Cardiac muscle cell (in vitro differentiated cells and primary cell): Measurements from ENCODE around the gene B4GALT6. TPM values are rescaled to one million over a fixed set of nuclear protein-coding genes. Genes with fewer than 3 reads are reported as not detected.

ENCODE experiments used
- DNase-seq, 2 donors: peaks; one replicate each; pipeline versions ENCODE4 v3.0.0 to v3.0.0-alpha.2; 2010 to 2017; ENCODE audit warnings: low read depth in 1 of 2, low spot score in 1 of 2
- H3K27ac ChIP-seq: fragments of 200-600 bp; sonication (generic); 2 replicates; pipeline ENCODE4 v1.5.1; 2016
- H3K27me3 ChIP-seq: fragments of 200-600 bp; sonication (generic); 2 replicates; pipeline ENCODE4 v1.6.0; 2016; ENCODE audit warnings: control low read depth
- H3K36me3 ChIP-seq: fragments of 200-600 bp; sonication (generic); 2 replicates; pipeline ENCODE4 v1.5.1; 2016; ENCODE audit warnings: control low read depth
- H3K4me1 ChIP-seq: fragments of 200-600 bp; sonication (generic); 2 replicates; pipeline ENCODE4 v1.8.1; 2017; ENCODE audit warnings: low read depth, mild to moderate bottlenecking, mixed run types
- H3K4me3 ChIP-seq: fragments of 200-600 bp; sonication (generic); 2 replicates; pipeline ENCODE4 v1.5.1; 2016; ENCODE audit warnings: mild to moderate bottlenecking
- H3K9me3 ChIP-seq: fragments of 200-600 bp; sonication (generic); 2 replicates; pipeline ENCODE4 v1.5.1; 2017; ENCODE audit warnings: low read depth, mild to moderate bottlenecking, control low read depth
- CTCF ChIP-seq: IDR thresholded peaks from 2 replicates; pipeline ENCODE4 v1.5.1; 2012; ENCODE audit warnings: low read depth, mild to moderate bottlenecking, low read length
- polyA plus RNA-seq: library from polyadenylated mRNA; unstranded; fragments of >200 nt; fragmentation: Nextera tagmentation; extraction: Ambion mirVana; gene quantifications from 2 replicates; pipeline ENCODE4 v1.2.1, GENCODE V29; 2016
- total RNA-seq: library from RNA; depleted of rRNA; stranded (reverse); fragments of >200 nt; gene quantifications from 2 replicates; pipeline ENCODE4 v1.2.3, GENCODE V29; 2016

Gene B4GALT6
- total and polyA plus RNA-seq, 2 experiments from 2014 or later, result 3.6 to 5.5 TPM

- Histone ChIP-seq H3K27ac (peak overlapping the region; percentile 14), H3K27me3 (no peaks in the 10 kb centered on the region), H3K4me3 (no peak overlapping the region), H3K9me3 (no peaks in the 10 kb centered on the region), H3K4me1 (peaks cover 23% of the 10 kb centered on the region), H3K36me3 (no peaks in the 10 kb centered on the region)
- no peak for TF ChIP-seq CTCF
- DNase-seq, result no peak
These were observed 6.0 kb downstream of the B4GALT6 start for GRCh38 chr18:31678425-31678824.

- H3K27ac ChIP-seq, result peak overlapping the region; percentile 14
- TF ChIP-seq CTCF, result no peak
- no peaks in the 10 kb centered on the region for H3K36me3 ChIP-seq
- H3K4me3 ChIP-seq, result no peak overlapping the region
- no peaks in the 10 kb centered on the region for H3K9me3 ChIP-seq
- DNase-seq, result peak in 1 of 2 donors; percentile 17
- no peaks in the 10 kb centered on the region for H3K27me3 ChIP-seq
- H3K4me1 ChIP-seq, result peaks cover 26% of the 10 kb centered on the region
These were observed 6.8 kb downstream of the B4GALT6 start for GRCh38 chr18:31677592-31677991.

- peaks cover 31% of the 10 kb centered on the region for H3K4me1 ChIP-seq
- no peak for DNase-seq
These were observed 9.0 kb downstream of the B4GALT6 start for GRCh38 chr18:31675404-31675803.

GRCh38 chr18:31672628-31673135, 11.7 kb downstream of the B4GALT6 start:
- H3K4me1 ChIP-seq, result peaks cover 15% of the 10 kb centered on the region
- H3K36me3 ChIP-seq, result no peaks in the 10 kb centered on the region
- H3K9me3 ChIP-seq, result no peaks in the 10 kb centered on the region
- H3K27me3 ChIP-seq, result no peaks in the 10 kb centered on the region
- H3K4me3 ChIP-seq, result no peak overlapping the region
- H3K27ac ChIP-seq, result no peak overlapping the region
- no peak for TF ChIP-seq CTCF
- DNase-seq, result no peak

More at GRCh38 chr18:31675404-31675803, 9.0 kb downstream of the B4GALT6 start:
- Histone ChIP-seq H3K27ac (no peak overlapping the region), H3K9me3 (no peaks in the 10 kb centered on the region), H3K27me3 (no peaks in the 10 kb centered on the region), H3K4me3 (no peak overlapping the region), H3K36me3 (no peaks in the 10 kb centered on the region)
- TF ChIP-seq CTCF, result no peak

GRCh38 chr18:31671951-31672350, 12.4 kb downstream of the B4GALT6 start:
- Histone ChIP-seq H3K9me3 (no peaks in the 10 kb centered on the region), H3K27me3 (no peaks in the 10 kb centered on the region), H3K27ac (no peak overlapping the region), H3K36me3 (no peaks in the 10 kb centered on the region), H3K4me3 (no peak overlapping the region), H3K4me1 (peaks cover 11% of the 10 kb centered on the region)
- peak in 1 of 2 donors; percentile 25 for DNase-seq
- no peak for TF ChIP-seq CTCF
